GM12892 (cell line): Measurements from ENCODE around the gene TARBP2.
A peak's percentile ranks its signal among the peaks of the same experiment; 100 is the strongest.
"Not testable (repeated sequence)": the region's sequence is repeated elsewhere in the genome, so short reads cannot be mapped to it uniquely, and the experiment has no call there.

ENCODE experiments used
- DNase-seq: peaks from one replicate; pipeline ENCODE4 v3.0.0; 2011; ENCODE audit not compliant: insufficient read length
- FAIRE-seq: peaks from 2 replicates; lab custom pipeline; 2011; peaks lifted over from hg19 to GRCh38; lab: Jason Lieb, UNC
- POLR2A ChIP-seq: IDR thresholded peaks from 2 replicates; pipeline ENCODE4 v1.6.1; 2011; ENCODE audit warnings: low read depth, low read length, control low read depth
- POLR2AphosphoS5 ChIP-seq: IDR thresholded peaks from 2 replicates; pipeline ENCODE4 v1.6.1; 2011; ENCODE audit warnings: low read depth, low read length, control low read depth
- TAF1 ChIP-seq: IDR thresholded peaks from 2 replicates; pipeline ENCODE4 v1.6.1; 2011; ENCODE audit warnings: low read depth, mild to moderate bottlenecking, control low read depth, low read length, borderline replicate concordance

The TARBP2 gene

GRCh38 chr12:53479331-53479730, 21.8 kb upstream of the TARBP2 start:
- TF ChIP-seq POLR2A (no peak), POLR2AphosphoS5 (no peak), TAF1 (no peak)
- no peak for FAIRE-seq
- DNase-seq = no peak

GRCh38 chr12:53480491-53481442, 20.3 kb upstream of the TARBP2 start:
- no peak for FAIRE-seq
- no peak for DNase-seq
- peak; percentile 26; the same call in 1 of the 2 replicates for TF ChIP-seq POLR2A
- TF ChIP-seq POLR2AphosphoS5 = peak; percentile 53
- no peak for TF ChIP-seq TAF1

- FAIRE-seq = not testable (repeated sequence)
These were observed 19.6 kb upstream of the TARBP2 start for GRCh38 chr12:53481458-53481857.

GRCh38 chr12:53481939-53482586, 19.0 kb upstream of the TARBP2 start:
- DNase-seq (no peak), FAIRE-seq (no peak)
- TF ChIP-seq POLR2AphosphoS5 (0 out of 2 replicates have a peak, but pooled peaks have one; percentile 21), TAF1 (no peak), POLR2A (peak; percentile 57)

More at GRCh38 chr12:53481458-53481857, 19.6 kb upstream of the TARBP2 start:
- DNase-seq = not testable (repeated sequence)

GRCh38 chr12:53482626-53483168, 18.4 kb upstream of the TARBP2 start:
- TF ChIP-seq POLR2AphosphoS5 (peak; percentile 68), POLR2A (no peak; the same call in 1 of the 2 replicates)
- DNase-seq (no peak), FAIRE-seq (no peak)

- DNase-seq (no peak), FAIRE-seq (no peak)
- TF ChIP-seq TAF1 (no peak), POLR2A (no peak; the same call in 1 of the 2 replicates), POLR2AphosphoS5 (peak; percentile 80)
These were observed 17.7 kb upstream of the TARBP2 start for GRCh38 chr12:53483225-53483978.

GRCh38 chr12:53483979-53484377, 17.1 kb upstream of the TARBP2 start:
- DNase-seq (no peak), FAIRE-seq (no peak)
- TF ChIP-seq POLR2AphosphoS5 = no peak
- TF ChIP-seq POLR2A = no peak
- TF ChIP-seq TAF1 = no peak

- TF ChIP-seq POLR2AphosphoS5 = no peak; the same call in 1 of the 2 replicates
- TF ChIP-seq TAF1 = no peak
- TF ChIP-seq POLR2A = no peak; the same call in 1 of the 2 replicates
- DNase-seq = no peak
- FAIRE-seq = no peak
These were observed 16.2 kb upstream of the TARBP2 start for GRCh38 chr12:53484686-53485575.

- DNase-seq = no peak
- no peak for FAIRE-seq
- TF ChIP-seq TAF1 (no peak), POLR2A (peak; percentile 14), POLR2AphosphoS5 (no peak; the same call in none of the 2 replicates)
These were observed 14.9 kb upstream of the TARBP2 start for GRCh38 chr12:53485955-53486735.

GRCh38 chr12:53486736-53487487, 14.2 kb upstream of the TARBP2 start:
- DNase-seq = no peak
- TF ChIP-seq TAF1 (no peak), POLR2AphosphoS5 (no peak; the same call in 1 of the 2 replicates), POLR2A (no peak; the same call in 1 of the 2 replicates)
- FAIRE-seq = no peak
